ENCODE data around the gene GNL3L.
A peak's percentile ranks its signal among the peaks of the same experiment; 100 is the strongest.
"Not testable (repeated sequence)": the region's sequence is repeated elsewhere in the genome, so short reads cannot be mapped to it uniquely, and the experiment has no call there.

GNL3L gene

DNA sequence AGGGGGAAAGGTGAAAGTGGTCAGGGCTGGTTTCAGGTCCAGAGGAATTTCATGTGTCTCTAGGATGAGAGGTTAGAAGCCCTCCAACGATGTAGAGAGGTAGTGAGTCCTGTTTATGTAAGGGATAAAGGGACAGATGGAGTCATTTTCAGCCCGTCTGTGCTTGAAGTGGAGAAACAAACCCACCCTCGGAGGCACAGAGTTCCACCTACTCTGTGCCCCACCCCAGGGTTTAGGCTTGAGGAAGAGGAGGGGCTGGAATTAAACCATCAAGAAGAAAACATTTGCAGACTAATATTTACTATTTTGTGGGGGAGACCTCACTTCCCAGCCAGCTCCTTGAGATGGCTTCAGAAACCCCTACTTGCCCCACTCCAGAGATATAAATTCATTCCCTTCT lies 868 bp upstream of the GNL3L start:
- Histone ChIP-seq H3K9ac (ENCODE audit: insufficient read length, low read depth) (peak overlapping the region; percentile 73), H3K4me3 (ENCODE audit: insufficient read length, low read depth) (peak overlapping the region; percentile 27)

DNA sequence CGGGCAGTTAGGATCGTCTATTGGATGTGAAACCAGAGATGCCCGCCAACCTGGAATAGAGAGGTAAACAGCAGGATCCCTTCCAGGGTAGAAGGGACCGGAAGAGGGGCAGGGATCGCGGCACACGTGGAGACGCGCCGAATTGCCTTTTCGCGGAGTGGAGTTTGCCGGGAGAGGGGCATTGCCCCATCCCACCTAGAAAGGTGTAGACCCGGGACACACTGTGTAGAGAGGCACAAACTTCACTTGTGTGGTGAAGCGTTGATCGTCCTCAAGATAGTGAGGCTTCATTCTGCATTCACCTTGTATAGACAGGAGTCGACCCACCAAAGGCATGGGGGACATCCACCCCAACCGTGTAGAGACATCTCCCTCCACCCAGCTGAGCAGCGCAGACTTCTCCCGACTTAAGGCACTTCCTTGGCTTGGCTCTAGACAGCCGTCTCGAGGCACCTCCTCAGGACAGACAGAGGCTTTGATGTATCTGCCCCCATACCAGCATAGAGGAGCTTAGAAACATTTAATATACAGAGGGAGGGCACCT lies 410 bp downstream of the GNL3L start:
- Histone ChIP-seq H3K27me3 (ENCODE audit: insufficient read depth, insufficient read length) (no peaks in the 10 kb centered on the region), H3K36me3 (ENCODE audit: insufficient read depth, insufficient read length, low read length) (peaks cover 42% of the 10 kb centered on the region), H3K4me1 (ENCODE audit: insufficient read depth, insufficient read length) (peaks cover 6% of the 10 kb centered on the region), H3K4me3 (ENCODE audit: insufficient read length, low read depth) (peak overlapping the region; percentile 100), H3K9ac (ENCODE audit: insufficient read length, low read depth) (peak overlapping the region; percentile 97), H3K9me3 (ENCODE audit: insufficient read depth, low read length) (no peaks in the 10 kb centered on the region)
- TF ChIP-seq SUZ12 (IDR thresholded peaks at IDR 0.05; ENCODE audit: extremely low read depth, insufficient read depth, insufficient read length) (no peak), YY1 (IDR thresholded peaks at IDR 0.05; ENCODE audit: insufficient read depth, insufficient read length) (no peak), ZNF274 (IDR thresholded peaks at IDR 0.05; ENCODE audit: low read depth, low read length) (no peak)
- DNase-seq (ENCODE audit: low read depth, low spot score), result no peak

More for the DNA sequence above, 868 bp upstream of the GNL3L start:
- H3K9me3 ChIP-seq (ENCODE audit: insufficient read depth, low read length), result no peaks in the 10 kb centered on the region
- H3K36me3 ChIP-seq (ENCODE audit: insufficient read depth, insufficient read length, low read length), result peaks cover 37% of the 10 kb centered on the region
- TF ChIP-seq YY1 (IDR thresholded peaks at IDR 0.05; ENCODE audit: insufficient read depth, insufficient read length) (no peak), ZNF274 (IDR thresholded peaks at IDR 0.05; ENCODE audit: low read depth, low read length) (no peak), SUZ12 (IDR thresholded peaks at IDR 0.05; ENCODE audit: extremely low read depth, insufficient read depth, insufficient read length) (no peak)
- H3K27me3 ChIP-seq (ENCODE audit: insufficient read depth, insufficient read length), result no peaks in the 10 kb centered on the region
- DNase-seq (ENCODE audit: low read depth, low spot score), result no peak
- H3K4me1 ChIP-seq (ENCODE audit: insufficient read depth, insufficient read length), result peaks cover 6% of the 10 kb centered on the region

DNA sequence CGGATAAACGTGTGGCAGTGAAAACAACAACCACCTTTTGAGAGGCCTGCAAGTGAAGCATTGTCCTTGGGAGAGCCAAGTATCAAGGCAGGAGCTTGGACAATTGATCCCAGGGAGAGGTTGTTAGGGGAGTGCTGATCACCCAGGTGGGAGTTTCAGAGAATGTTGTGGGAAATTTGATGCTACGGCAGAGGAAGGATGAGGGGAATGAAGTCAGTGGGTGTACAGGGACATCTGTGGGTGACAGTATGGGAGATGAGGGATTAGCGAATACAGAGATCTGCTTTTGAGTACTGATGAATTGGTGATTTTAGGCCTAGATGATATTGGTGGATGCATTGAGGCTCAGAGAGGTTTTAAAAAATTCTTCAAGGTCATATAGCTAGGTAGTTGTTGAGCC lies 4.3 kb downstream of the GNL3L start:
- H3K4me1 ChIP-seq (ENCODE audit: insufficient read depth, insufficient read length), result peaks cover 6% of the 10 kb centered on the region
- DNase-seq (ENCODE audit: low read depth, low spot score), result no peak
- TF ChIP-seq SUZ12 (IDR thresholded peaks at IDR 0.05; ENCODE audit: extremely low read depth, insufficient read depth, insufficient read length) (no peak), ZNF274 (IDR thresholded peaks at IDR 0.05; ENCODE audit: low read depth, low read length) (no peak), YY1 (IDR thresholded peaks at IDR 0.05; ENCODE audit: insufficient read depth, insufficient read length) (no peak)
- H3K9ac ChIP-seq (ENCODE audit: insufficient read length, low read depth), result no peak overlapping the region
- no peak overlapping the region for H3K4me3 ChIP-seq (ENCODE audit: insufficient read length, low read depth)
- no peaks in the 10 kb centered on the region for H3K9me3 ChIP-seq (ENCODE audit: insufficient read depth, low read length)
- no peaks in the 10 kb centered on the region for H3K27me3 ChIP-seq (ENCODE audit: insufficient read depth, insufficient read length)
- H3K36me3 ChIP-seq (ENCODE audit: insufficient read depth, insufficient read length, low read length), result peaks cover 70% of the 10 kb centered on the region

DNA sequence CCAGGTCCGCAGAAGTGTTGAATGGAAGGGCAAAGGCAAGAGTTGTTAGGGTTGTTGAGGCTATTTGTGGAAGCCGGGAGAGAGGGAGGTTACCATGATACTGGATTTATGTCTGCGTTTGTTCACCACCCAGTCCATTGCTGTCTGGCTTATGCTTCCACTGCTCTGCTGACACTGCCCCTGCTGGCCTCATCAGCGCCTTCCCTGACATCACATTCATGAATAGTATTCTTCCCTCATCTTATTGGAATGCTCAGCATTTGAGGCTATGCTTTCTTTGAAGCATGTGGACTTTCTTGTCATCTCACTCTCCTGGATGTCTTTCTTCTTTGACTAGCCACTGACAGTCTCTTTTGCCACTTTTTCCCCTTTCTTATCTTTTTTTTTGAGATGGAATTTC lies 10.3 kb downstream of the GNL3L start:
- DNase-seq (ENCODE audit: low read depth, low spot score), result no peak
- Histone ChIP-seq H3K9ac (ENCODE audit: insufficient read length, low read depth) (no peak overlapping the region), H3K9me3 (ENCODE audit: insufficient read depth, low read length) (no peaks in the 10 kb centered on the region), H3K36me3 (ENCODE audit: insufficient read depth, insufficient read length, low read length) (peaks cover 83% of the 10 kb centered on the region), H3K4me3 (ENCODE audit: insufficient read length, low read depth) (no peak overlapping the region), H3K27me3 (ENCODE audit: insufficient read depth, insufficient read length) (no peaks in the 10 kb centered on the region), H3K4me1 (ENCODE audit: insufficient read depth, insufficient read length) (no peaks in the 10 kb centered on the region)
- TF ChIP-seq SUZ12 (IDR thresholded peaks at IDR 0.05; ENCODE audit: extremely low read depth, insufficient read depth, insufficient read length), result no peak
- no peak for TF ChIP-seq YY1 (IDR thresholded peaks at IDR 0.05; ENCODE audit: insufficient read depth, insufficient read length)
- TF ChIP-seq ZNF274 (IDR thresholded peaks at IDR 0.05; ENCODE audit: low read depth, low read length), result no peak

DNA sequence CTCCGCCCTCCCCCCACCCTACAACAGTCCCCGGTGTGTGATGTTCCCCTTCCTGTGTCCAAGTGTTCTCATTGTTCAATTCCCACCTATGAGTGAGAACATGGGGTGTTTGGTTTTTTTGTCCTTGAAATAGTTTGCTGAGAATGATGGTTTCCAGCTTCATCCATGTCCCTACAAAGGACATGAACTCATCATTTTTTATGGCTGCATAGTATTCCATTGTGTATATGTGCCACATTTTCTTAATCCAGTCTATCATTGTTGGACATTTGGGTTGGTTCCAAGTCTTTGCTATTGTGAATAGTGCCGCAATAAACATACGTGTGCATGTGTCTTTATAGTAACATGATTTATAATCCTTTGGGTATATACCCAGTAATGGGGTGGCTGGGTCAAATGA lies 12.2 kb downstream of the GNL3L start:
- not testable (repeated sequence) for H3K4me1 ChIP-seq (ENCODE audit: insufficient read depth, insufficient read length); DNase-seq (ENCODE audit: low read depth, low spot score); H3K4me3 ChIP-seq (ENCODE audit: insufficient read length, low read depth); H3K27me3 ChIP-seq (ENCODE audit: insufficient read depth, insufficient read length); H3K9ac ChIP-seq (ENCODE audit: insufficient read length, low read depth); H3K9me3 ChIP-seq (ENCODE audit: insufficient read depth, low read length)
- H3K36me3 ChIP-seq (ENCODE audit: insufficient read depth, insufficient read length, low read length), result peaks cover 93% of the 10 kb centered on the region

DNA sequence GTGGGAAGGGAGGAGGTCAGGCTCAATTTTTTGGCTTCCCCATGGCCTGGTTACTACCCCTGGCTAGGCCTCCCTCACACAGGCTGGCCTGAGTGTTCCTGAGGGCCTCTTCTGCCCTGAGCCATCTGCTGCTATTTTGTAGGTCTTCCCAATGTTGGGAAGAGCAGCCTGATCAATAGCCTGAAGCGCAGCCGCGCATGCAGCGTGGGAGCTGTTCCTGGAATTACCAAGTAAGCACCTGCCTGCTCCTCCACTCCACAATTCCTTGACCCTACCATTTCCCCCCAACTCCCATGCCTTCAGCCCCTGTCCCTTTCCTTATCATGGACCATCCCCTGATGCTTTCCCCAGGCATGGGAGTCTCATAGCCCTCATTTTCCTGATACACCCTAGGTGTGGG lies 20.8 kb downstream of the GNL3L start:
- H3K4me3 ChIP-seq (ENCODE audit: insufficient read length, low read depth), result no peak overlapping the region
- TF ChIP-seq SUZ12 (IDR thresholded peaks at IDR 0.05; ENCODE audit: extremely low read depth, insufficient read depth, insufficient read length) (no peak), ZNF274 (IDR thresholded peaks at IDR 0.05; ENCODE audit: low read depth, low read length) (no peak), YY1 (IDR thresholded peaks at IDR 0.05; ENCODE audit: insufficient read depth, insufficient read length) (no peak)
- H3K9me3 ChIP-seq (ENCODE audit: insufficient read depth, low read length), result no peaks in the 10 kb centered on the region
- no peaks in the 10 kb centered on the region for H3K27me3 ChIP-seq (ENCODE audit: insufficient read depth, insufficient read length)
- H3K9ac ChIP-seq (ENCODE audit: insufficient read length, low read depth), result no peak overlapping the region
- no peak for DNase-seq (ENCODE audit: low read depth, low spot score)
- no peaks in the 10 kb centered on the region for H3K4me1 ChIP-seq (ENCODE audit: insufficient read depth, insufficient read length)
- peaks cover 98% of the 10 kb centered on the region for H3K36me3 ChIP-seq (ENCODE audit: insufficient read depth, insufficient read length, low read length)

DNA sequence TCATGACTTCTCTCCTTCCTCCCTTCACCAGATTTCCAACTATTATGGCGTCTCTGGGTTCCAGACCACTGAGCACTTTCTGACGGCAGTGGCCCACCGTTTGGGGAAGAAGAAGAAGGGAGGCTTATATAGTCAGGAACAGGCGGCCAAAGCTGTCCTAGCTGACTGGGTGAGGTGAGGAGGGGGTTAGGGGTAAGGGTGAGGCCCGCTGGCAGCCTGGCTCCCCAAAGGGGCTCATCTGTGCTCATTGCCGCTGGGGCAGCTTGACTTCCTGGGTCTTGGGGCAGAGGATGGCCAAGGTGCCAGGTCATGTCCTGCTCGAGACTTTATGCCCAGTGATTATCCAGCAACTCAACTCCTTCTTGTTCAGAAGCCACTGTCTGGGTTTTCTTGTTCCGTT lies 21.8 kb downstream of the GNL3L start:
- Histone ChIP-seq H3K27me3 (ENCODE audit: insufficient read depth, insufficient read length) (no peaks in the 10 kb centered on the region), H3K9me3 (ENCODE audit: insufficient read depth, low read length) (no peaks in the 10 kb centered on the region), H3K36me3 (ENCODE audit: insufficient read depth, insufficient read length, low read length) (peaks cover 97% of the 10 kb centered on the region), H3K4me3 (ENCODE audit: insufficient read length, low read depth) (no peak overlapping the region), H3K4me1 (ENCODE audit: insufficient read depth, insufficient read length) (no peaks in the 10 kb centered on the region), H3K9ac (ENCODE audit: insufficient read length, low read depth) (no peak overlapping the region)
- TF ChIP-seq ZNF274 (IDR thresholded peaks at IDR 0.05; ENCODE audit: low read depth, low read length), result no peak
- TF ChIP-seq SUZ12 (IDR thresholded peaks at IDR 0.05; ENCODE audit: extremely low read depth, insufficient read depth, insufficient read length), result no peak
- no peak for TF ChIP-seq YY1 (IDR thresholded peaks at IDR 0.05; ENCODE audit: insufficient read depth, insufficient read length)
- no peak for DNase-seq (ENCODE audit: low read depth, low spot score)

DNA sequence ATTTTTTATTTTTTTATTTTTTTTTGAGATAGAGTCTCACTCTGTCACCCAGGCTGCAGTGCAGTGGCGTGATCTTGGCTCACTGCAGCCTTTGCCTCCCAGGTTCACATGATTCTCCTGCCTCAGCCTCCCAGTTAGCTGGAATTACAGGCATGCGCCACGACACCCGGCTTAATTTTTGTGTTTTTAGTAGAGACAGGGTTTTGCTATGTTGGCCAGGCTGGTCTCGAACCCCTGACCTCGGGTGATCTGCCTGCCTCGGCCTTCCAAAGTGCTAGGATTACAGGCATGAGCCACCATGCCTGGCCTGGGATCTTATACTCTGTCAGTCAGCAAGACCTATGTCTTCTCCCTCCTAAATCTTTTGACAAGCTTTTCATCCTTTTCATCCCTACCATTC lies 25.0 kb downstream of the GNL3L start:
- H3K4me1 ChIP-seq (ENCODE audit: insufficient read depth, insufficient read length); H3K9ac ChIP-seq (ENCODE audit: insufficient read length, low read depth); H3K27me3 ChIP-seq (ENCODE audit: insufficient read depth, insufficient read length); H3K9me3 ChIP-seq (ENCODE audit: insufficient read depth, low read length); H3K4me3 ChIP-seq (ENCODE audit: insufficient read length, low read depth); DNase-seq (ENCODE audit: low read depth, low spot score): not testable (repeated sequence)
- H3K36me3 ChIP-seq (ENCODE audit: insufficient read depth, insufficient read length, low read length), result peaks cover 89% of the 10 kb centered on the region
